Thyroid gland (tissue), 4 donors: Measurements from ENCODE around the gene RAB20.

Experiments
- CTCF ChIP-seq, 6 experiments: fragments of 200-600 bp in 3 of 6; fragments of 450-650 bp in 3 of 6; sonication (generic) in 3 of 6; IDR thresholded peaks; one replicate each; pipeline ENCODE4 v1.5.1; 2016 to 2019; ENCODE audit warnings: antibody characterized with exemption in 6 of 6, mild to moderate bottlenecking in 2 of 6, inconsistent platforms in 1 of 6, moderate library complexity in 1 of 6
- POLR2A ChIP-seq, 2 donors: fragments of 450-650 bp; IDR thresholded peaks; one replicate each; pipeline ENCODE4 v1.6.1; 2017; ENCODE audit warnings: antibody characterized with exemption in 2 of 2, mild to moderate bottlenecking in 2 of 2, moderate library complexity in 1 of 2

DNA sequence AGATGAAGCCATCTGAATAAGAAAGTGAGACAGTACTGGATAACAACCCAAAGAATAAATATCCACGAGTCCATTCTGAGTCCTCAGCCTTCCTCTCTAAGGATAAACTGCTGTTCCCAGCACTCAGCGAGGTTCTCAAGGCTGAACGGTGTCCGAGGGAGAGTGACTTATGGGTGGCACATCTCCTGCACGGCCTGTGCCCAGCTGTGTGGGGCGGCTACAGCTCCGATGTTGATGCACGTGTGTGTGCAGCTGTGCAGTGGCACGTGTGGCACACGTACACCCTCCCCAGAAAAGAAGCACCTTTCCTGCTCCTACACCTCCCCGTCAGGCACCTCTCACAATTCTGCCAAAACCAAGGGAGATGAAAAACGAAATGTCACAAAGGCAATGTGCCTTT, 45.0 kb downstream of the RAB20 start:
- TF ChIP-seq POLR2A (IDR thresholded peaks at IDR 0.05) (no peak), CTCF (IDR thresholded peaks at IDR 0.05) (no peak)
